Transverse colon (tissue), 4 donors: ENCODE results near the gene PELI2. TPM values are rescaled to one million over a fixed set of nuclear protein-coding genes. Genes with fewer than 3 reads are reported as not detected.

ENCODE experiments used
- DNase-seq: peaks from one replicate; pipeline ENCODE4 v3.0.0-alpha.2; 2019
- H3K27ac ChIP-seq, 4 donors: fragments of 200-600 bp; sonication (generic); 2 replicates each; pipeline ENCODE4 v1.5.1; 2016 to 2018; ENCODE audit warnings: inconsistent platforms in 4 of 4
- H3K27me3 ChIP-seq: fragments of 200-600 bp; sonication (generic); 2 replicates; pipeline ENCODE4 v1.5.1; 2017; ENCODE audit warnings: inconsistent platforms
- H3K36me3 ChIP-seq, 4 donors: fragments of 200-600 bp; sonication (generic); 2 replicates each; pipeline ENCODE4 v1.5.1; 2017 to 2019; ENCODE audit warnings: inconsistent platforms in 4 of 4
- H3K4me1 ChIP-seq, 4 donors: fragments of 200-600 bp; sonication (generic); 2 replicates each; pipeline ENCODE4 v1.5.1; 2017 to 2020; ENCODE audit warnings: inconsistent platforms in 4 of 4
- H3K4me3 ChIP-seq, 4 donors: fragments of 200-600 bp; sonication (generic); 1 replicate in 1 of 4; 2 replicates in 3 of 4; pipeline versions ENCODE4 v1.5.1 to v1.6.1; 2017 to 2019; ENCODE audit warnings: inconsistent platforms in 4 of 4
- H3K9me3 ChIP-seq, 2 donors: fragments of 200-600 bp; sonication (generic); 2 replicates each; pipeline ENCODE4 v1.5.1; 2017 to 2019; ENCODE audit warnings: inconsistent platforms in 2 of 2
- CTCF ChIP-seq, 5 experiments: fragments of 200-600 bp in 3 of 5; fragments of 450-650 bp in 2 of 5; sonication (generic) in 3 of 5; IDR thresholded peaks; 1 replicate in 2 of 5; 2 replicates in 3 of 5; pipeline ENCODE4 v1.5.1; 2016 to 2017; ENCODE audit warnings: antibody characterized with exemption in 5 of 5, inconsistent platforms in 3 of 5, mild to moderate bottlenecking in 2 of 5, moderate library complexity in 1 of 5
- EP300 ChIP-seq: sonication (generic); formaldehyde crosslinking; IDR thresholded peaks from one replicate; pipeline ENCODE4 v1.6.1; 2017; ENCODE audit warnings: antibody characterized with exemption, low read depth
- POLR2A ChIP-seq: fragments of 450-650 bp; IDR thresholded peaks from one replicate; pipeline ENCODE4 v1.6.1; 2016; ENCODE audit warnings: antibody characterized with exemption, mild to moderate bottlenecking, moderate library complexity
- POLR2AphosphoS5 ChIP-seq, 3 donors: sonication (generic); formaldehyde crosslinking; IDR thresholded peaks; one replicate each; pipeline ENCODE4 v1.6.1; 2016; ENCODE audit warnings: antibody characterized with exemption in 3 of 3
- WGBS, 2 donors: methylation state at CpG; one replicate each; pipeline ENCODE4 v1.1.5; 2018; ENCODE audit warnings: low coverage in 1 of 2; 5-methylcytosine and 5-hydroxymethylcytosine counted together
- in situ Hi-C, 4 donors: fragments of 200-750 bp; cut with MboI; loops; one replicate each; pipeline versions ENCODE4 v1.15.0 to v1.15.1; 2017; ENCODE audit warnings: low sequenced_read_pairs in 3 of 4, low pct_ligation_motif_present in 1 of 4, low pct_unique_long_range_greater_than_20kb in 1 of 4
- intact Hi-C: fragments of 100-400 bp; cut with DNase I; formaldehyde crosslinking; loops from one replicate; pipeline ENCODE4 v1.15.1; 2023; ENCODE audit warnings: low total_unique reads
- total RNA-seq, 4 donors: library from RNA; depleted of rRNA; stranded (reverse); fragments of >200 nt; gene quantifications; one replicate each; pipeline ENCODE4 v1.1.0, GENCODE V29; 2016

PELI2 gene
- total RNA-seq, 4 donors from 2014 or later: 4.8 to 29.9 (median 14.7) TPM

DNA sequence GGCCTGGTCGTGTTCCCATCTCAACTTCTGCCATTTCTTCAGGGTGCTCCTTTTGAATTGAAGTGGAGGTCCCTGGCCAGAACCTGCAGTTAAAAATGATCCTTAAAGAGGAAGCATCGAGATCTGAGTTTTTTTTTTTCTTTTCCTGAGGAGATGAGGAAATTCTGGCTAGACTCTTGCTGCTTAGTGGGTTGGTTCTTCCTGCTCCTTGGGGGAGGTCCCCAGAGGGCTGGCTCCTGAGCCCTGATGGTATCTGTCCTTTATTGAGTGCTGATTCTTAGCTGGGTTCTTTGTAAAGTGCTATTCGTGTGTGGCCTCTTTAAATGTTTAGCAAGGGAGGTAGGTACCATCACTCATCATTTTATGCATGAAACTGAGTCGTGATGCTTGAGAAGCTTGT lies 11.7 kb downstream of the PELI2 start:
- in situ Hi-C loops: no loop called here
- Histone ChIP-seq H3K36me3 (no peaks in the 10 kb centered on the region), H3K4me1 (peaks cover 0 to 38% (median 15%) of the 10 kb centered on the region in 4 donors), H3K4me3 (no peak overlapping the region), H3K27me3 (no peaks in the 10 kb centered on the region), H3K9me3 (no peaks in the 10 kb centered on the region), H3K27ac (no peak overlapping the region)
- TF ChIP-seq EP300: no peak
- no peak for TF ChIP-seq POLR2AphosphoS5 (IDR thresholded peaks at IDR 0.05)
- TF ChIP-seq CTCF (IDR thresholded peaks at IDR 0.05): no peak
- TF ChIP-seq POLR2A: no peak
- intact Hi-C loops: no loop called here
- 50 to 58% methylated on average over 1 to 4 of the region's 4 CpGs for WGBS, 2 donors
- DNase-seq: no peak

- H3K9me3 ChIP-seq: no peaks in the 10 kb centered on the region
- peaks cover 0 to 47% (median 14%) of the 10 kb centered on the region in 4 donors for H3K4me1 ChIP-seq
- in situ Hi-C loops: no loop called here
- 38 to 47% methylated on average over 5 of the region's 5 CpGs for WGBS, 2 donors
- TF ChIP-seq POLR2A (no peak), POLR2AphosphoS5 (IDR thresholded peaks at IDR 0.05) (no peak)
- DNase-seq: no peak
- H3K27me3 ChIP-seq: no peaks in the 10 kb centered on the region
- intact Hi-C loops: no loop called here
- H3K36me3 ChIP-seq: no peaks in the 10 kb centered on the region
- no peak overlapping the region for H3K4me3 ChIP-seq
- H3K27ac ChIP-seq: peak overlapping the region in 1 of 4 donors; percentile 33
These were observed 13.0 kb downstream of the PELI2 start for GRCh38 chr14:56131004-56131864.

DNA sequence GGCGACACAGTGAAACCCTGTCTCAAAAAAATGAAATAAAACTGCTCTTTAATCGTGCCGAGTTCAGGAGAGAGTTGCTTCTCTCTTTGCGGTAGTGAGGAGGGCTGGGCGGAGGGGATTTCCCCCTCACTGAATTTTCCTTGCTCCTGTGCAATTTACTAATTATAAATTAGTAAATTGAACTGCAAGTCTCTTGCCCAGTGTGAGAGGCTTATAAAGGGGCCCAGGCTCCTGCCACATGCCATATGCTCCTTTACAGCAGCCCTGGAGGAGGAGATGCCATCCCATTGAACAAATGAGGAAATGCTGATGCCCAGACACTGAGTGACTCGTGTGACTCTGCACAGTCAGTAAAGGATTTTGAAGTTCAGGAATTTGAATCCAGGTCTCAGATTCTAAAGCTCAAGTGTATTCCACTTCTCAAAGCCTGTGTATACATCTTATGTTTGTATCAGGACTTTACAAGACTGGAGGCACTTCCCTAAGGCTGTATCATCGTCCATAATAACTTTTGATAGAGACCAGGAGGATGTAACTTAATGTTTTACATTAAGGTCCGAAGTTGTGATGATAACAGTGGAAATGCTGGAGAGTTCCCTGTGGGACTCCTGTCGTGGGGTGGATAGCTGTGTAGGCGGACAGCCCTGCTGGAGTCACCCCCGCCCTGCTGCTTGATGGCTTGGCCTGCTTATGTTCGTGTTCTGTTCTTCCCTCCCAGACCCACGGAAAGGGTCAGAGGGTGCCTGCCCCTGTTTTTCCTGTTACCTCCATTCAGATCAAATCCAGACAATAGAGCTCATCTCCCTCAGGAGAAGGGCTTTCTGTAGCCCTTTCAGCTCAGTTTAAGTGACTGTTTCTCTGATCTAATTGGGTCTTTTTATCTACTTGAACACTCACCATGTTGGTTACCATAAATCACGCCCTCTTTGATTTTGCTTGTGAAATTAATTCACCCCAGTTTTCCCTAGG lies 13.9 kb downstream of the PELI2 start:
- in situ Hi-C loops: no loop called here

DNA sequence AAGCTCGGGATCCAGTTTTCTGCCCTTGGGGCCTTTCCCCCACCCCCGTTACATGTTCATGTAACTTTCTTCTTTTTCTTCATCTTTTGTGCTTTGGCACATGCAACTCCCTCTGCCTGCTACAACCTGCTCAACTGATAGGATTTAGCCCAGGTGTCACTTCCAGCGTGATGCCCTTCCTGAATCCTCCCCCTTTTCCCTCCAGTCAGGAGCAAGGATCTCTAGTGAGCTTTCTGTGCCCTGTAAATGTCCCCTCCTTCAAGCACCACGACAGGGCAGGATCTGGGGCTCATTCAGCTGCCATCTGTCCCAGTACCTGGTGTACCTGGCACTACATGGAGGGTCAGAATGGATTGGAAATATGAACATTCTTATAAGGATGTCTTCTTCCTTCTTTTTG lies 15.3 kb downstream of the PELI2 start:
- 69 to 93% methylated on average over 2 to 4 of the region's 4 CpGs for WGBS, 2 donors
- Histone ChIP-seq H3K27ac (no peak overlapping the region), H3K4me3 (no peak overlapping the region), H3K27me3 (no peaks in the 10 kb centered on the region), H3K4me1 (peaks cover 0 to 52% (median 14%) of the 10 kb centered on the region in 4 donors), H3K36me3 (no peaks in the 10 kb centered on the region), H3K9me3 (no peaks in the 10 kb centered on the region)
- in situ Hi-C loops: no loop called here
- no peak for TF ChIP-seq POLR2A
- no peak for TF ChIP-seq POLR2AphosphoS5 (IDR thresholded peaks at IDR 0.05)
- no peak for TF ChIP-seq EP300
- intact Hi-C loops: no loop called here
- DNase-seq: no peak

More for the DNA sequence above, 13.9 kb downstream of the PELI2 start:
- Histone ChIP-seq H3K4me3 (no peak overlapping the region), H3K4me1 (peaks cover 0 to 52% (median 14%) of the 10 kb centered on the region in 4 donors), H3K27ac (peak overlapping the region in 2 of 4 donors; percentile 15 to 33), H3K9me3 (no peaks in the 10 kb centered on the region), H3K36me3 (no peaks in the 10 kb centered on the region), H3K27me3 (no peaks in the 10 kb centered on the region)
- 47 to 55% methylated on average over 4 to 14 of the region's 14 CpGs for WGBS, 2 donors
- TF ChIP-seq EP300 (no peak), POLR2AphosphoS5 (IDR thresholded peaks at IDR 0.05) (no peak), POLR2A (no peak), CTCF (IDR thresholded peaks at IDR 0.05) (no peak)
- intact Hi-C loops: no loop called here
- no peak for DNase-seq

GRCh38 chr14:56135001-56135400 lies 16.8 kb downstream of the PELI2 start:
- Histone ChIP-seq H3K27me3 (no peaks in the 10 kb centered on the region), H3K36me3 (no peaks in the 10 kb centered on the region), H3K27ac (no peak overlapping the region), H3K9me3 (no peaks in the 10 kb centered on the region), H3K4me3 (no peak overlapping the region), H3K4me1 (peaks cover 0 to 40% (median 11%) of the 10 kb centered on the region in 4 donors)
- DNase-seq: no peak
- in situ Hi-C loops (no loop called here), intact Hi-C loops (no loop called here)
- 82 to 84% methylated on average over 2 to 5 of the region's 5 CpGs for WGBS, 2 donors
- no peak for TF ChIP-seq POLR2AphosphoS5 (IDR thresholded peaks at IDR 0.05)
- TF ChIP-seq POLR2A: no peak
- TF ChIP-seq CTCF (IDR thresholded peaks at IDR 0.05): no peak
- TF ChIP-seq EP300: no peak
